ENCODE data around the gene PITX2. TPM values are rescaled to one million over a fixed set of nuclear protein-coding genes. Genes with fewer than 3 reads are reported as not detected.

PITX2 gene
- total RNA-seq, 1 experiment from 2014 or later = not detected

- Mint-ChIP-seq H3K9me3 (ENCODE audit: low read depth, unreplicated experiment) (no peaks in the 10 kb centered on the region), H3K27ac (ENCODE audit: unreplicated experiment) (no peak overlapping the region), H3K27me3 (ENCODE audit: unreplicated experiment) (no peaks in the 10 kb centered on the region), H3K36me3 (ENCODE audit: insufficient read depth, unreplicated experiment) (no peaks in the 10 kb centered on the region), H3K4me3 (ENCODE audit: low read depth, unreplicated experiment) (no peak overlapping the region), H3K4me1 (ENCODE audit: low read depth, unreplicated experiment) (peaks cover 2% of the 10 kb centered on the region)
- no peak for DNase-seq
- TF ChIP-seq CTCF (IDR thresholded peaks at IDR 0.05; ENCODE audit: unreplicated experiment) = no peak
- intact Hi-C loops (cut with micrococcal nuclease; ENCODE audit: unreplicated experiment) = no loop called here
- CTCF ChIA-PET = interaction anchor here (0.6 kb wide), 1 partner anchor 596 kb away, joined by 3 read pairs; no protein-coding TSS in a partner anchor
- BruUV-seq (replicated peaks) = no TSS peak
These were observed 8.5 kb downstream of the PITX2 start for GRCh38 chr4:110614173-110614963.

GRCh38 chr4:110613745-110614144 lies 9.1 kb downstream of the PITX2 start:
- TF ChIP-seq CTCF (IDR thresholded peaks at IDR 0.05; ENCODE audit: unreplicated experiment) = no peak
- no peak overlapping the region for H3K4me3 Mint-ChIP-seq (ENCODE audit: low read depth, unreplicated experiment)
- no peaks in the 10 kb centered on the region for H3K9me3 Mint-ChIP-seq (ENCODE audit: low read depth, unreplicated experiment)
- no peaks in the 10 kb centered on the region for H3K27me3 Mint-ChIP-seq (ENCODE audit: unreplicated experiment)
- CTCF ChIA-PET = interaction anchor here (0.6 kb wide), 1 partner anchor 595 kb away, joined by 3 read pairs; no protein-coding TSS in a partner anchor
- no peak overlapping the region for H3K27ac Mint-ChIP-seq (ENCODE audit: unreplicated experiment)
- no peak for DNase-seq
- BruUV-seq (replicated peaks) = no TSS peak
- no peaks in the 10 kb centered on the region for H3K36me3 Mint-ChIP-seq (ENCODE audit: insufficient read depth, unreplicated experiment)
- H3K4me1 Mint-ChIP-seq (ENCODE audit: low read depth, unreplicated experiment) = peaks cover 8% of the 10 kb centered on the region
- intact Hi-C loops (cut with micrococcal nuclease; ENCODE audit: unreplicated experiment) = no loop called here

- no peak for TF ChIP-seq CTCF (IDR thresholded peaks at IDR 0.05; ENCODE audit: unreplicated experiment)
- intact Hi-C loops (cut with micrococcal nuclease; ENCODE audit: unreplicated experiment) = no loop called here
- CTCF ChIA-PET = no interaction called here
- Mint-ChIP-seq H3K4me3 (ENCODE audit: low read depth, unreplicated experiment) (no peak overlapping the region), H3K4me1 (ENCODE audit: low read depth, unreplicated experiment) (peaks cover 18% of the 10 kb centered on the region), H3K36me3 (ENCODE audit: insufficient read depth, unreplicated experiment) (no peaks in the 10 kb centered on the region), H3K9me3 (ENCODE audit: low read depth, unreplicated experiment) (no peaks in the 10 kb centered on the region), H3K27me3 (ENCODE audit: unreplicated experiment) (no peaks in the 10 kb centered on the region), H3K27ac (ENCODE audit: unreplicated experiment) (no peak overlapping the region)
- DNase-seq = no peak
- no TSS peak for BruUV-seq (replicated peaks)
These were observed 10.1 kb downstream of the PITX2 start for GRCh38 chr4:110612631-110613269.

- Mint-ChIP-seq H3K9me3 (ENCODE audit: low read depth, unreplicated experiment) (no peaks in the 10 kb centered on the region), H3K27ac (ENCODE audit: unreplicated experiment) (no peak overlapping the region), H3K36me3 (ENCODE audit: insufficient read depth, unreplicated experiment) (no peaks in the 10 kb centered on the region), H3K4me3 (ENCODE audit: low read depth, unreplicated experiment) (no peak overlapping the region), H3K4me1 (ENCODE audit: low read depth, unreplicated experiment) (peaks cover 18% of the 10 kb centered on the region), H3K27me3 (ENCODE audit: unreplicated experiment) (no peaks in the 10 kb centered on the region)
- CTCF ChIA-PET = no interaction called here
- intact Hi-C loops (cut with micrococcal nuclease; ENCODE audit: unreplicated experiment) = no loop called here
- no peak for TF ChIP-seq CTCF (IDR thresholded peaks at IDR 0.05; ENCODE audit: unreplicated experiment)
- no TSS peak for BruUV-seq (replicated peaks)
- no peak for DNase-seq
These were observed 10.9 kb downstream of the PITX2 start for GRCh38 chr4:110611968-110612447.
